GM19238 (cell line): ENCODE measurements around the gene UBL3.

Experiments
- DNase-seq: peaks from one replicate; pipeline ENCODE4 v3.0.0; 2011; ENCODE audit warnings: low spot score; ENCODE audit not compliant: insufficient read length

UBL3 gene

GRCh38 chr13:29758531-29759114 is 91.8 kb downstream of the UBL3 start:
- DNase-seq: peak; percentile 9

- DNase-seq: no peak
Observed at GRCh38 chr13:29756506-29756905, 93.9 kb downstream of the UBL3 start.

- DNase-seq: no peak
Observed at GRCh38 chr13:29754473-29754806, 96.0 kb downstream of the UBL3 start.

- no peak for DNase-seq
Observed at GRCh38 chr13:29753618-29754472, 96.6 kb downstream of the UBL3 start.

GRCh38 chr13:29752175-29752574 is 98.2 kb downstream of the UBL3 start:
- no peak for DNase-seq

- no peak for DNase-seq
Observed at GRCh38 chr13:29750183-29750530, 100.3 kb downstream of the UBL3 start.

- no peak for DNase-seq
Observed at GRCh38 chr13:29749401-29750182, 100.8 kb downstream of the UBL3 start.

GRCh38 chr13:29748097-29748496 is 102.3 kb downstream of the UBL3 start:
- DNase-seq: no peak

- no peak for DNase-seq
Observed at GRCh38 chr13:29746148-29746677, 104.2 kb downstream of the UBL3 start.

- no peak for DNase-seq
Observed at GRCh38 chr13:29745704-29746103, 104.7 kb downstream of the UBL3 start.

GRCh38 chr13:29743201-29743786 is 107.1 kb downstream of the UBL3 start:
- DNase-seq: no peak

GRCh38 chr13:29740961-29741360 is 109.5 kb downstream of the UBL3 start:
- DNase-seq: no peak

- no peak for DNase-seq
Observed at GRCh38 chr13:29737061-29737460, 113.4 kb downstream of the UBL3 start.

- DNase-seq: no peak
Observed at GRCh38 chr13:29733147-29733611, 117.2 kb downstream of the UBL3 start.

- DNase-seq: no peak
Observed at GRCh38 chr13:29730253-29730652, 120.2 kb downstream of the UBL3 start.

GRCh38 chr13:29722415-29722814 is 128.0 kb downstream of the UBL3 start:
- DNase-seq: no peak

- DNase-seq: no peak
Observed at GRCh38 chr13:29721766-29722165, 128.7 kb downstream of the UBL3 start.

GRCh38 chr13:29718694-29719093 is 131.7 kb downstream of the UBL3 start:
- DNase-seq: no peak

GRCh38 chr13:29716493-29716892 is 133.9 kb downstream of the UBL3 start:
- no peak for DNase-seq
